Parathyroid adenoma (tissue), 2 donors: ENCODE measurements around the gene HLA-DOB.

ENCODE experiments used
- H2AFZ ChIP-seq: fragments of 300-600 bp; sonication (generic); one replicate; pipeline ENCODE4 v1.7.0; 2017; ENCODE audit warnings: antibody characterized with exemption, mild to moderate bottlenecking
- H3K27ac ChIP-seq: fragments of 300-600 bp; sonication (generic); one replicate; pipeline ENCODE4 v1.7.0; 2017
- H3K27me3 ChIP-seq: fragments of 300-600 bp; sonication (generic); one replicate; pipeline ENCODE4 v1.7.0; 2017; ENCODE audit warnings: low read length; ENCODE audit not compliant: control insufficient read depth, insufficient read depth
- H3K36me3 ChIP-seq: fragments of 300-600 bp; sonication (generic); one replicate; pipeline ENCODE4 v1.7.0; 2017; ENCODE audit warnings: low read length; ENCODE audit not compliant: control insufficient read depth, insufficient read depth
- H3K4me1 ChIP-seq: fragments of 300-600 bp; sonication (generic); one replicate; pipeline ENCODE4 v1.7.0; 2017; ENCODE audit warnings: control low read depth
- H3K4me2 ChIP-seq: fragments of 300-600 bp; sonication (generic); one replicate; pipeline ENCODE4 v1.7.0; 2017; ENCODE audit warnings: low read length
- H3K4me3 ChIP-seq: fragments of 300-600 bp; sonication (generic); one replicate; pipeline ENCODE4 v1.7.0; 2017; ENCODE audit warnings: low read depth, low read length
- H3K79me2 ChIP-seq: fragments of 300-600 bp; sonication (generic); one replicate; pipeline ENCODE4 v1.7.0; 2017; ENCODE audit warnings: control low read depth
- H3K9ac ChIP-seq: fragments of 300-600 bp; sonication (generic); one replicate; pipeline ENCODE4 v1.7.0; 2017; ENCODE audit warnings: mild to moderate bottlenecking
- H3K9me3 ChIP-seq: fragments of 300-600 bp; sonication (generic); one replicate; pipeline ENCODE4 v1.7.0; 2017; ENCODE audit warnings: low read length; ENCODE audit not compliant: control insufficient read depth
- TF ChIP-seq, protein P1 (sequence below): fragments of 300-600 bp; sonication (generic); IDR thresholded peaks from one replicate; pipeline ENCODE4 v1.7.0; 2017; ENCODE audit warnings: antibody characterized with exemption, mild to moderate bottlenecking
- donor health status: primary hyperparathyroidism.

The HLA-DOB gene

DNA sequence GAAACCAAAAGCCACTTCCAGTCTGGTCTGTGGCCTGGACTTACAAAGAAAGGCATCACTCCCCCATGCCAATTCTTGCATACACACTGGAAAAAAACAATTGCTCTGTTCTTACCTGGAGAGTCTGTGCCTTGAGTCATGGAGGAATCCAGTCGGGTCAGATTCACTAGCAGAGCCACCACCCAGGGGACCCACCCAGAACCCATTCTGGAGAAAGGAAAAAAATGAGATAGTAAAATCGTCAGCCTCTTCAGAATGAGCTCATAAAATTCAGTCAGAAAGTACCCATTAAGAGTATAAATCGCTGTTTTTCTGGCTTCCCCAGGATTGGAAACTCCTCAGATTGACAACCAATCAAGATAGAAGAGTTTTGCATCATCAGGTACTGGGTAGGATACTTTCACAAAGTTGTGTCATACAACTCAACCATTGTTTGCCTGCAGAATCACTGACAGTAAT is at the start of gene HLA-DOB:
Gene HLA-DOB, minus strand, starts transcription at position 257 of the 459 bp plus-strand sequence. Its CDS starts 51 bp downstream, at position 206.
- Histone ChIP-seq H3K4me3 (no peak within 1 kb of the TSS), H3K79me2 (no peaks in the 10 kb centered on the region), H3K9ac (no peak within 1 kb of the TSS), H2AFZ (peak within 1 kb of the TSS; percentile 59), H3K36me3 (no peaks in the 10 kb centered on the region), H3K27ac (no peak within 1 kb of the TSS), H3K27me3 (no peaks in the 10 kb centered on the region), H3K4me1 (no peaks in the 10 kb centered on the region), H3K9me3 (no peaks in the 10 kb centered on the region), H3K4me2 (peak within 1 kb of the TSS; percentile 32)
- TF ChIP-seq, protein P1, sequence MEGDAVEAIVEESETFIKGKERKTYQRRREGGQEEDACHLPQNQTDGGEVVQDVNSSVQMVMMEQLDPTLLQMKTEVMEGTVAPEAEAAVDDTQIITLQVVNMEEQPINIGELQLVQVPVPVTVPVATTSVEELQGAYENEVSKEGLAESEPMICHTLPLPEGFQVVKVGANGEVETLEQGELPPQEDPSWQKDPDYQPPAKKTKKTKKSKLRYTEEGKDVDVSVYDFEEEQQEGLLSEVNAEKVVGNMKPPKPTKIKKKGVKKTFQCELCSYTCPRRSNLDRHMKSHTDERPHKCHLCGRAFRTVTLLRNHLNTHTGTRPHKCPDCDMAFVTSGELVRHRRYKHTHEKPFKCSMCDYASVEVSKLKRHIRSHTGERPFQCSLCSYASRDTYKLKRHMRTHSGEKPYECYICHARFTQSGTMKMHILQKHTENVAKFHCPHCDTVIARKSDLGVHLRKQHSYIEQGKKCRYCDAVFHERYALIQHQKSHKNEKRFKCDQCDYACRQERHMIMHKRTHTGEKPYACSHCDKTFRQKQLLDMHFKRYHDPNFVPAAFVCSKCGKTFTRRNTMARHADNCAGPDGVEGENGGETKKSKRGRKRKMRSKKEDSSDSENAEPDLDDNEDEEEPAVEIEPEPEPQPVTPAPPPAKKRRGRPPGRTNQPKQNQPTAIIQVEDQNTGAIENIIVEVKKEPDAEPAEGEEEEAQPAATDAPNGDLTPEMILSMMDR = no peak

DNA sequence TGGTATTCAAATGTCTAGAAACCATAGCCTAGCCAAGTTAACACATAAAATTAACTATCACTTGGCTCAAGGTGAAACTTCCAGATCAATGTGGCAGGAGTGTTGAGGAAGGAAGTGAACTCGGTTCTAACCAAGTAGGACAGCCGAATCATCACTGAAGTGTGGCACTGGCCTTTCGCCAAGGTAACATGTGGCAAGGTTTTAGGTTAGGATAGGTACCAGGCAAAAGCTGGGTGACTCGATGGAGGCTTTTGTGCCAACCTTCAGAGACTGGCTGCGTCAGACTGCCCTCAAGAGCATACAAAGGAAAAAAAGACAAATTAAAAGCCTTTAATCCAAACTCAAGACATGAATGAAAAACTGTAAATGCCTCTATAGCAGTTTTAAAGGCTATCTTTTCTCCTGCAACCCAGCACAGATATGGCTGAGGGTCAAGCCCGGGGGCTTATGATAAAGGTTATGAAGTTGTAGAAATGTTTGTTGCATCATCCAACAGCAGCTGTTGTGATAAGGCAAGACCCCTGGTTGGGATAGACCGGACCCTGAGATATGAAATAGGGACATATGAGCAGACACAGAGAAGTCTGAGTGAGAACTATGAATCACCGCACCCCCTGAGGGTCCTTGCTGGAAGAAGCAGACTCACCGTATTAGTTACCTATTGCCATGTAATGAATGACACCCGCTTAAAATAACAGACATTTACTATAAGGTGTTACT is 49.1 kb upstream of the HLA-DOB start:
- TF ChIP-seq, protein P1 = no peak
- Histone ChIP-seq H3K27me3 (no peaks in the 10 kb centered on the region), H2AFZ (no peak overlapping the region), H3K9ac (no peak overlapping the region), H3K4me1 (no peaks in the 10 kb centered on the region), H3K9me3 (no peaks in the 10 kb centered on the region), H3K4me3 (no peak overlapping the region), H3K36me3 (no peaks in the 10 kb centered on the region), H3K27ac (no peak overlapping the region), H3K4me2 (no peak overlapping the region), H3K79me2 (no peaks in the 10 kb centered on the region)

DNA sequence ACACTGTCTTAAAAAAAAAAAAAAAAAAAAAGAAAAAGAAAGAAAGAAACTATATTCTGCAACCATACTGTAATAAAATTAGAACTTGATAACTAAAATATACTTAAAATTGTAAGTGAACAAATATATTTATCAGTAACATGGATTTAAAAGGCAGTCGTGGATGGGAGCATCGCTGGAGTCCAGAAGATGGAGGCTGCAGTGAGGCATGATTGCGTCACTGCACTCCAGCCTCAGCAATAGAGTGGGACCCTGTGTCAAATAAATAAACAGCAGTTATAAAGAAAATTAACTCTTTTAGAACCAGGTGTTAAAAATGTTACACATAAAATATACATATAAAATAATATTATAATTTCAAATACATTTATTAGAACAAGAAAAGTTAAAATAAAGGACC is 45.9 kb upstream of the HLA-DOB start:
- Histone ChIP-seq H3K79me2 (no peaks in the 10 kb centered on the region), H3K4me1 (no peaks in the 10 kb centered on the region), H3K9me3 (no peaks in the 10 kb centered on the region), H3K36me3 (no peaks in the 10 kb centered on the region), H3K27me3 (no peaks in the 10 kb centered on the region), H3K4me3 (no peak overlapping the region), H3K9ac (no peak overlapping the region), H3K27ac (no peak overlapping the region), H3K4me2 (no peak overlapping the region), H2AFZ (no peak overlapping the region)
- TF ChIP-seq, protein P1 = no peak

DNA sequence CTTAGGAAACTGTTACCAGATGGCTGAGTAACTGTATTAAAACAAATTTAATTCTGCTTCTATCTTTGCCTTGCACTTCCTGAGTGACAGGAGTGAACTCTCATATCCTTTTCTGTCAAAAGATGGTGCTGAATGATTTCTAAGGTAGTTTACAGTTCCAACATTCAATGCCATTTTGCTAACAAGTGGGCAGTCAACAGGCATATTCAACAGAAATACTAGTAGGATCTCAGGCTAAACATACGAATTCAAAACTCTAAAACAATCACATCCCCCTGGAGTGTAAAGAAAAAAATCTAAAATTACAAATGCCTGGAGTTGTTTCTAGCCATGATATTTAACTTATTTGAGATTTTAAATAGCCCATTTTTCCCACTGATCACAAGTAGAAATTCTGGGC is 43.9 kb upstream of the HLA-DOB start:
- no peak overlapping the region for H3K27ac ChIP-seq

More for the DNA sequence above, 43.9 kb upstream of the HLA-DOB start:
- Histone ChIP-seq H3K36me3 (no peaks in the 10 kb centered on the region), H3K4me3 (no peak overlapping the region), H3K27me3 (no peaks in the 10 kb centered on the region), H3K9me3 (no peaks in the 10 kb centered on the region), H3K4me1 (no peaks in the 10 kb centered on the region), H3K4me2 (no peak overlapping the region), H3K79me2 (no peaks in the 10 kb centered on the region), H2AFZ (no peak overlapping the region), H3K9ac (no peak overlapping the region)
- TF ChIP-seq, protein P1 = no peak
